Ishikawa (cell line): ENCODE measurements around the gene ECHDC3.

ENCODE experiments used
- CREB1 ChIP-seq: IDR thresholded peaks from 2 replicates; pipeline ENCODE4 v1.6.1; 2012; ENCODE audit warnings: low read depth
- EGR1 ChIP-seq: IDR thresholded peaks from 2 replicates; pipeline ENCODE4 v1.6.1; 2012
- EP300 ChIP-seq: IDR thresholded peaks from 2 replicates; pipeline ENCODE4 v1.6.1; 2012; ENCODE audit warnings: borderline replicate concordance
- RAD21 ChIP-seq: IDR thresholded peaks from 2 replicates; pipeline ENCODE4 v1.6.1; 2012; ENCODE audit warnings: low read depth
- REST ChIP-seq: IDR thresholded peaks from 2 replicates; pipeline ENCODE4 v1.6.1; 2012; ENCODE audit warnings: low read depth, mild to moderate bottlenecking
- TAF1 ChIP-seq: IDR thresholded peaks from 2 replicates; pipeline ENCODE4 v1.6.1; 2012; ENCODE audit warnings: low read depth, mild to moderate bottlenecking
- TCF12 ChIP-seq: IDR thresholded peaks from 2 replicates; pipeline ENCODE4 v1.6.1; 2012; ENCODE audit warnings: low read depth
- YY1 ChIP-seq: IDR thresholded peaks from 2 replicates; pipeline ENCODE4 v1.6.1; 2012; ENCODE audit warnings: low read depth
- ZBTB7A ChIP-seq: IDR thresholded peaks from 2 replicates; pipeline ENCODE4 v1.6.1; 2012; ENCODE audit warnings: low read depth

GRCh38 chr10:11798845-11799735 lies 56.9 kb downstream of the ECHDC3 start:
- TF ChIP-seq EGR1: no peak
- TF ChIP-seq YY1: no peak
- TF ChIP-seq TAF1: no peak
- no peak for TF ChIP-seq CREB1
- no peak for TF ChIP-seq EP300
- no peak for TF ChIP-seq TCF12
- TF ChIP-seq RAD21: no peak
- no peak for TF ChIP-seq ZBTB7A
- TF ChIP-seq REST: no peak
